ENCODE results near the gene FPGS. TPM values are rescaled to one million over a fixed set of nuclear protein-coding genes. Genes with fewer than 3 reads are reported as not detected.
"Not testable (repeated sequence)": the region's sequence is repeated elsewhere in the genome, so short reads cannot be mapped to it uniquely, and the experiment has no call there.

FPGS gene
- total RNA-seq, 1 experiment from 2014 or later: 29.7 TPM

DNA sequence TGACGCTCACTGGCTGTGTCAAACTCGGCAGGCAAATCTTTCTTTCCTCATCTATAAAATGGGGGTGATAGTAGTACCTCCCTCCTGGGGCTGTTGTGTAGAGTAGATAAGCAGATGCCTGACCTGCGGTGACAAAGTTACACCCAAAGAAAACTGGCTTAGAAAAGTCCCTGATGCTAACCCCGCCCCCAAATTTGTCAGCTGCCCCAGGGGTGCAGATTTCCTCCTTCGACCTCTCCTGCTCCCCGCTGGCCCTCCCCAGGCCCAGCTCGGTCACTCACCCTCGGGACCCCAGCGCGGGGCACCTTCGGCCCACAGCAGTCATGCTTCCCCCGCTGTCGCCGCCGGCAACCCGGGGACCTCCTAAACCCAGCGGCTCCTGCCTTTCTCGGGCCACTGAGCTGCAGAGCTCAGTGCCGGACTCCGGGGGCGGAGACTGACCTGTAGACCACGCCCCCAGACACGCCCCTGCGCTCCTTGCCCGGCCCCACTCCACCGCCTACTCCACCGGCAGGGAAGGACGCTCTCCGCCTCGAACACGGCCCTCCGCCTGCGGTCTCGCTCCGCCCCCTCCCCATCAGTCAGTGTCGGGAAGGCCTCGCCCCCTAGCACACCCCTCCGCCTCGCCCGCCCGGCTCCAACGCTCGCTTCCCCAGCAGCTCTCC, 31.6 kb upstream of the FPGS start:
- peak; percentile 93 for DNase-seq (ENCODE audit: low read depth)

DNA sequence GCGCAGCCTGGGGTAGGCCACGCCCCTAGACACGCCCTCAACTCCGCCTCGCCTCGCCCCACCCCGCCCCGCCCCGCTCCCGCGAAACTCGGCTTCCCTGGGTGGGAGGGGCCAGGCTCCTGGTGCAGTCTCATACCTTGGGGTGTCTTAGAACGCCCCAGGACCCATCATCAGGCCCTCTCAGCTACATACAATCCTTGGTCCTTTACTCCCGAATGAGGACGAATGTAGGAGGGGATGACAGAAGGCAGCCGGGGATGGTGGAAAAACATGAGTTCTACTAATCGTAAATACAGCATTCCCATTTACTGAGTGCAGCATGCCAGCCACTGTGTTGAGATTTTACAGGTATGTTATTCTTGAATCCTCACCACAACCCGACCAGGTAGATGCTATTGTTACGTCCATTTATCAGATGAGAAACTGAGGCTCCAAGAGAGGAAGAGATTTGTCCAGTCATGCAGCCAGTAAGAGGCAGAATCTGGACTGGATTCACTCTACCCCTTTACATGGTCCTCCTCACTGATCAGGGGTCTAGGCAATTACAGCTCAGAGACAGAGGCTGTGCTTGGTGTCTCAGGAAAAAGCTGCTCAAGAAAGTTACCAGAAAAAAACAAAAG, 31.0 kb upstream of the FPGS start:
- no peak for DNase-seq (ENCODE audit: low read depth)

GRCh38 chr9:127772603-127773002, 30.1 kb upstream of the FPGS start:
- no peak for DNase-seq (ENCODE audit: low read depth)

DNA sequence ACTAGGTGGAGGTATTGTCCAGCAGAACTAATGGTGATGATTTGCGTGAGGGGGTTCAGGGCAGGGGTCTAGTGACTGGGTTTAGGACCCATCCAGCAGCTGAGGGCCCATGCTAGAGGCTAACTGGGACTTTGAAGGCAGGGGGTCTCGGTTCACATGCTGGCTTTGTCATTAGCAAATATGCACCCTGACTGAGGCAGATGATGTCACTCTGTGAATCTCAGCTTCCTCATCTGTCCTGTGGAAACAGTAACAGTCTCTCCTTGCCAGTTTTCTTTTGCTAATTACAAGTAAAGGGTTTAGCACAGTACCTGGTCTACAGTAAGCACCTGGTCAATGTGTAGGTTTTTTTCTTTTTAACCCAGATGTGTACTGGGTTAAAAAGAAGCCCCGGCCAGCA, 29.4 kb upstream of the FPGS start:
- DNase-seq (ENCODE audit: low read depth): no peak

DNA sequence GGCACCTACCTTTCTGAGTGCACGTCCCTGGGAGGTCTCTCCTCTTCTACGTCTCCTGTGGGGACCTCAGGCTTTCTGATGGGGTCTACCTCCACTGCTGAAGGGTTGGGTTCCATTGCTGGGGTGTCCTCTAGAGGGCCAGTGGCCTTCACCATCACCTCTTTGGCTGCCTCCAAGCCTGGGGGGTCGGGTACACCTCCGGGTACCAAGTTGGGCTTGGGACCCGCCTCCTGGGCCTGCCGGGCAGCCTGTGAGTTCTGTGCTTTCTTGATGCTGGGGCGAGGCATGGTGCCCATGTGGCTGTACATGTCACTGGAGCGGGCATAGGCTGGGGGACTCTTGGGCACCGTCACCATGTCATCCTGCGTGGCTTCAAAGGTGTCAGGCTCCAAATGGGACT, 28.7 kb upstream of the FPGS start:
- DNase-seq (ENCODE audit: low read depth): no peak

GRCh38 chr9:127776195-127776923, 26.3 kb upstream of the FPGS start:
- DNase-seq (ENCODE audit: low read depth): no peak

GRCh38 chr9:127776924-127777289, 25.8 kb upstream of the FPGS start:
- DNase-seq (ENCODE audit: low read depth): no peak

- DNase-seq (ENCODE audit: low read depth): no peak
Observed at GRCh38 chr9:127777368-127777980, 25.2 kb upstream of the FPGS start.

DNA sequence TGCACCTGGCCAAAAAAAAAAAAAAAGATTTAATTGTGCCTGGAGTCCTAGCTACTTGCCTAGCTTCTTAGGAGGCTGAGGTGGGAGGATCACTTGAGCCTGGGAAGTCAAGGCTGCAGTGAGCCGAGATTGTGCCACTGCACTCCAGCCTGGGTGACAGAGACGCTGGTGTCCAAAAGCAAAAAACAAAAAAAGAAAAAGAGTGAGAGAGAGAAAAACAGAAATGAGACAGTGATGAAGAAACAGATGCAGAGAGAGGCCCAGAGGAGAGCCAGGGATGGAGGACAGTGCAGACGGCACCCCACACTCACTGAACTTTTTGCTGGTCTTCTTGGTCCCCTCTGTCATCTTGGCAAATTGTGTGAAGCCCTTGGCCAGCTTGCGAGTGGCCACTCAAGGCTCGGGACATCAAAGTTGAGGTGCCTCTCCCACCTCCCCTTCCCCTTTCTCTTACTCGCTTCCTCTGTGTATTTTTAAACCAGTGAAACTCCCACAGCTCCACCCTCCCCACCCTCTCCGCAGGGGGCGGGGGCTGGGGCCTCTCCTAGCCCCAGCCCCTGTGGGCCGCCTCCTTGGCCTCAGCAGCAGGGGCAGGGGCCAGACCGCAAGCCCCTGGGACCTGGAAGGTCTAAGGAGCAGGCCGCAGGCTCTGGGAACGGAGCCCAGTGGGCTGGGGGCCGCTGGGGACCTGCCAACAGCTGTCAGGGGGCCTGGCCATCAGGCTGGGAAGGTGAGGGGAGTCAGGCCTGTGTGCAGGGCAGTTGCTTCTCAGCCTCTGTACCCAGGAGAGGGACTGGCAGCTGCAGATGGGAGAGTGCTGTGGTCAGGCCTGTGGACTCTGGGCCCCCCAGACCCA, 24.2 kb upstream of the FPGS start, which contains the start of gene SH2D3C:
Gene SH2D3C (minus strand): TSS at position 387 of the 856 bp plus-strand sequence. CDS start 39 bp downstream, at position 348.
- DNase-seq (ENCODE audit: low read depth): no peak

DNA sequence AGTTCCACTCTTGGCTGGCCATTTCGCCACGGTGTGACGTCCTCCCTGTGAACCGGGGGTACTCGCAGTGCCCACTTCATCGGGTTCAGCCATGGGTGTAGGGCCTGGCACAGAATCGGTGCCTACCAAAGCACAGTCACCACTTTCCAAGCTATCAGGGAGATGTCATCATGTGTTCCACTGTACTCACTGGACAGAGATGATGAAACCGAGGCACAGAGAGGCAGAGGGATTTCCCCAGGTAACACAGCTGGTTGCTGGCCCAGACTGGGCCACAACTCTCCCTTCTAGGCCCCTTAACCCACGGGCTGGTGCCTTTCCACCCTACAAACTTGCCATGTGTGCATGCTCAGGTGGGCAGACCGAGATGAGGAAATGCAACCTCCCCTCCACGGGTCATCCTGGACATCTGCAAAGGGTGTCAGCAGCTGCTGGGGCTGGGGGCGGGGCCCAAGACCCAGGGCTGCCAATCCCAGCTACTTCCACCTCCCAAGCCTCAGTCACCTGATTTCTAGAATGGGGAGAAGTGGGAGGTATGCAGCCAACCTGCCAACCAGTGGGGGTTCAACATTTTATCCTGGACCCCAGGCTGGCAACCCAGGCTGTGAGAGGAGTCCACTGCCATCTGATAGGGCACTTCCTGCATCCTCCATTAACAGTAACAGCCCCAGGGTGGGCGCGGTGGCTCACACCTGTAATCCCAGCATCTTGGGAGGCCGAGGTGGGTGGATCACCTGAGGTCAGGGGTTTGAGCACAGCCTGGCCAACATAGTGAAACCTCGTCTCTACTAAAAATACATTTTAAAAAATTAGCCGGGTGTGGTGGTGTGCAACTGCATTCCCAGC, 23.3 kb upstream of the FPGS start:
- DNase-seq (ENCODE audit: low read depth): no peak

DNA sequence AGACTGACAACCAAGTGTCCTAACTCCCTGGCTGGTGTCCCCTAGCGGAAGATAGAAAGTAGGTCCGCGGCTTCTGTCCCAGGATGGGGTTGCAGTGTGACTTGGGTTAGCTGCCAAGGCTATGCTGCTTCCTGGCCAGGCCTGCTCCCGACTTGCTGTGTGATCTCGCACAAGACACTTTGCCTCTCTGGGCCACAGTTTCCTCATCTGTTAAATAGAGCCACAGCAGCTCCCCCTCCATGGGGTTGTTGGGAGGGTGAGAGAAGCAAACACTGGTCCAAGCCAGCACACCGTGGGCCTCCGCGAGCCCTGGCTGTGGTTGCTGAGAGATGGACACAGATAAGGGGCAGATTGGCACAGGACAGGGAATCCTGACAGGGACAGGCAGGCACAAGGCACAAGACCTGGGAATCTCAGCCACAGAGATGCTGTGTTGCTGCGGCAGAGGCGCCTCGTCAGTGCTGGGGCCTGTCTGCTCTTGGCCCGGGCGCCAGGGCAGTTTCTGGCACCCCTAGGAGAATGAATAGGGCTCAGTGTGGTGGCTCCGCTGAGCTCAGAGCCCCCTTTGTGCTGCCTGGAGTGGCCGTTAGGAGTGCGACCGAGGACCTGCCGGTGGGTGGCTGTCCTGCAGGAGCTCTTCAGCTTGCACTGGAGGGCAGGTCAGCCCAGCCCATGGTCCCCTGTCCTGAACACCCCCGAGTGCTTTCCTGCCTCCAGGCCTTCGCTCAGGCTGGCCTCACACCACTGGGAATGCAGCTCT, 22.4 kb upstream of the FPGS start:
- DNase-seq (ENCODE audit: low read depth): no peak

DNA sequence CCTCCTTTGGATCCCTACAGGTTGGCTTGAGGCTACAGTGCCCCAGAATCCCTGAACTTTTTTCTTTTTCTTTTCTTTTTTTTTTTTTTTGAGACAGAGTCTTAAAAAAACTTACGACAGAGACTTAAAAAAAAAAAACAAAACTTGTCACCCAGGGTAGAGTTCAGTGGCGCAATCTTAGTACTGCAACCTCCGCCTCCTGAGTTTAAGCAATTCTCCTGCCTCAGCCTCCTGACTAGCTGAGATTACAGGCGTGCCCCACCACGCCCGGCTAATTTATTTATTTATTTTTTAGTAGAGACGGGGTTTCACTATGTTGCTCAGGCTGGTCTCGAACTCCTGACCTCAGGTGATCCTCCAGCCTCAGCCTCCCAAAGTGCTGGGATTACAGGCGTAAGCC, 21.8 kb upstream of the FPGS start:
- DNase-seq (ENCODE audit: low read depth): not testable (repeated sequence)

- no peak for DNase-seq (ENCODE audit: low read depth)
Observed at GRCh38 chr9:127781806-127782205, 20.9 kb upstream of the FPGS start.

DNA sequence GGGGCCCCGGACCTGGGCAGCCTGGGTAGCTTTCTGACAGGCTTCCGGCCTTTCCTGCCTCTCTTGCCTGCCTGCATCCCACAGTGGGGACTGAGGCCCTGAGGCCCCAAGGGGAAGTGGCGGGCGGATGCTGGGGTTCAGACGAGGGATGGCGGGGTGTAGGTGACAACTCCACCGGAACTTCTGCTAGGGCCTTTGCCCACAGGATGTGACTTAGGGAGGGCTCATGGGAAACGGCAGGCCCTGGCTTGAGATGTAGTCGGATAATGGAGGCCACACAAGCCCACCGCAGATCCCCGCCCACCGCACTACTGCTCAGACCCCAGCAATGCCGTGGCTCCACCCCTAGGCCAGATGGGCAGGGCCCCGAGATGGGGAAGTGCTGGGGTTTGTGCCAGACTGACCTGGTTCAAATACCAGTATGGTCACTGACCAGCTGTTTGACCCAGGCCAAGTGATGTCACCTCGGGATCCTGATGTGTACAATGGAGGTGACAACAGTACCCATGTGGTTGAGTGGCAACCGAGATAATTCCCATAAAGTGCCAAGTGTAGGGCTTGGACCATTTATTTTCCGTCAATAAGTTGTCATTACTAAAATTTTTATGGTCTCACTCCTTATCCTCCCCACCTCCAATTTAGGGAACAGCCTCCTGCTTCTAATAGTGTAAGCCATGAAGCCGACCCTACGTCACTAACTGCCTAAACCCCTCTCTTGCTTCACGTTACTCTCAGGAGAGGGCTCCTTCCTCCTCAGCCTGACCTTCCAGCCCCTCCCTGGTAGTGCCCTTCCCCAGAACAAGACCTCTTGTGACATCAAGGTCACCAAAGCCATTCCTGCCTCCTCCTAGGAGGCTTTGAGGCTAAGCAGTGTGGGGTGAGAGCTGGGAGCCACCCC, 19.3 kb upstream of the FPGS start:
- DNase-seq (ENCODE audit: low read depth): no peak

DNA sequence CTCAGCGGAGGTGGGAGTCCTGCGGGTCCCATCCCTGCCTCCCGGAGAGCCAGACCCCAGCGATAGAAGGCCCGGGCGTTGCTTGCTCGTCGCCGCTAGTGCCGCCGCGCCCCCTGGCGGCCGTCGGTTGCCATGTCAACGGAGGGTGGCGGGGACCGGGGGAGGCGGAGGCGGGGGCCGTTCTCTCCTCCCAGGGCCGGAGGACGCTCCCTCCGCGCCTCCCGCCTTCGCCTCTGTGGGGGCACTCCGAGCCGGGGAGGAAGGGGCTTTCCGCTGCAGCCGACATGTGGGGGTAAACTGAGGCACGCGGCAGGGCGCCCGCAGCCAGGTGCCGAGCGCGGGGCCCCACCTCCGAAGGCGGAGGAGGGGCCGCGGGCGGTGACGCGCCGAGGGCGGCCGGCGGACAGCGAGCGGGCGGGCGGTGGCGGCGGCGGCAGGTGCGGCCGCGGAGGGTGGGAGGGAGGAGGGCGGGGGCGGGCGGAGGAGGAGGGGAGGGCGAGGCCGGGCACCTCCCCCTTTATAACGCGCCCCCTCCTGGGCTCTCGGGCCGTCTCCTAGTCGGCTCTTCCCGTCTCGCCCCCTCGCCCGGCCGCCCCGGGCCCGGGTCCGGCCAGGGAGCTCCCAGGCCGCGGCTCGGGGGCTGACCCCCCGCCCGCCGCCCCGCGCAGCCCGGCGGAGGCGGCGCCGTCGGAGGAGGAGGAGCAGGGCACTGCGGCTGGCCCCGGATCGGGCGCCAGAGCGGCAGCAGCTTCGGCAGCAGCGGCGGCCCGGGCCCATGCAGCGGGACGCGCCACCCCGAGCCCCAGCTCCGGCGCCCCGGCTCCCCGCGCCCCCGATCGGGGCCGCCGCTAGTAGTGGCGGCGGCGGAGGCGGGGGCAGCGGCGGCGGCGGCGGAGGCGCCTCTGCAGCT, 17.4 kb upstream of the FPGS start:
- peak; percentile 71 for DNase-seq (ENCODE audit: low read depth)

DNA sequence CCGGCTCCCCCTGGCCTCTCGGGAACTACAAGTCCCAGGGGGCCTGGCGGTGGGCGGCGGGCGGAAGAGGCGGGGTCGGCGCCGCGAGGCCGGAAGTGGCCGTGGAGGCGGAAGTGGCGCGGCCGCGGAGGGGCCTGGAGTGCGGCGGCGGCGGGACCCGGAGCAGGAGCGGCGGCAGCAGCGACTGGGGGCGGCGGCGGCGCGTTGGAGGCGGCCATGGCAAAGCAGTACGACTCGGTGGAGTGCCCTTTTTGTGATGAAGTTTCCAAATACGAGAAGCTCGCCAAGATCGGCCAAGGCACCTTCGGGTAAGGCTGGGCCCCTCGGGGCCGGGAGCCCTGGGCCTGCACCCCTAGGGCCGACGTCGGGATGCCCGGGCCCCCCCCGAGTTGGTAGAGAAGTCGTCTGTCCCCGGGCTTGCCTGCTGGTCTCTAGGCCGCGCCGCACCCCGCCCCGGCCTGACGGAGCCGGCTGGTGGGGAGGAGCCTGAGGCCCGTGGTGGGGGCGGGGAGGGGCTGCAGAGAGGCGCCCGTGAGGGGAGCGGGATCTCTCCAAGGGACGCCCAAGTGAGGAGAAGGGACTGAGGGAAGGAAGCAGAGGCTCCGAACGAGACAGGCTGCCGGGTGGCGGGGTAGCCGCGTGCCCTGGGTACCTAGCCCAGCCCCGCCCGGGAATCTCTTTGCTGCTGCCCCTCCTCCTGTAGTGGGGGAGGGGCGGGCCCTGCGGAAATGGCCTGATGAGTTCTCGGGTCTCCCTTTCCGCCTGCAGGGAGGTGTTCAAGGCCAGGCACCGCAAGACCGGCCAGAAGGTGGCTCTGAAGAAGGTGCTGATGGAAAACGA, 16.5 kb upstream of the FPGS start, which contains the start of gene CDK9:
Gene CDK9 (plus strand): TSS at position 102 of the 840 bp plus-strand sequence. CDS start 115 bp downstream, at position 217.
- DNase-seq (ENCODE audit: low read depth): peak; percentile 83

GRCh38 chr9:127786773-127787104, 15.9 kb upstream of the FPGS start:
- DNase-seq (ENCODE audit: low read depth): no peak

Data from RPMI7951 (cell line).